HEK293T (cell line): ENCODE measurements around the gene NLN.

Experiments used
- CTBP1 ChIP-seq: fragments of 450-650 bp; IDR thresholded peaks from 2 replicates; pipeline ENCODE4 v1.6.1; 2016; ENCODE audit warnings: borderline replicate concordance
- ELF4 ChIP-seq: fragments of 450-650 bp; IDR thresholded peaks from 2 replicates; pipeline ENCODE4 v1.6.1; 2017; ENCODE audit warnings: antibody characterized with exemption
- SP1 ChIP-seq: fragments of 450-650 bp; IDR thresholded peaks from 2 replicates; pipeline ENCODE4 v1.6.1; 2017
- SUZ12 ChIP-seq: fragments of 450-650 bp; IDR thresholded peaks from 2 replicates; pipeline ENCODE4 v1.6.1; 2016; ENCODE audit warnings: mild to moderate bottlenecking

- TF ChIP-seq ELF4 = no peak
- TF ChIP-seq SUZ12 = no peak
- no peak for TF ChIP-seq SP1
- TF ChIP-seq CTBP1 = no peak
Observed at GRCh38 chr5:65861830-65862241, 139.8 kb downstream of the NLN start.
